GM20000 (cell line): ENCODE data around the gene RFC3.

Experiments used
- DNase-seq: peaks from one replicate; pipeline ENCODE4 v3.0.0; 2012; ENCODE audit warnings: low spot score
- TF ChIP-seq, protein P1 (sequence below): IDR thresholded peaks from 2 replicates; pipeline ENCODE4 v1.5.1; 2012; ENCODE audit warnings: mild to moderate bottlenecking, control low read depth; ENCODE audit errors: extremely low read depth, missing control alignments

Gene RFC3

DNA sequence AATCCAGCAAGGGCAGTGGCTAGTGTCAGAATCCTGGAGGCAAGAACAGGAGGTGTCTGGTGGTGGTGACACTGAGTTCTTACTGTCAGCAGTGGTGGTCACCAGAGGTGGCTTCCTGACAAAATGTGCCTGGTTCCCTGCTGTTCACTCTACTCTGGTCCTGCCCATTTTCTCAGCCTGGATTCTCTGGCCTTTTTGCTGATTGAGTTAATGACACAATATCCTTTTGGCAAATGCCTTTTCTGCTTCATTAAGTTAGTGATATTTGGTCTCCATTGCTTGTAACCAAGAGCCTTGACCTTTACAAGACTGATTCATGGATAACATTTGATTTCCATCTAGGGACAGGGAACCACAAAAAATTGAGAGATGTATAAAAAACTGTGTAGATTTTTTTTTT lies 51.1 kb downstream of the RFC3 start:
- no peak for DNase-seq
- TF ChIP-seq, protein P1, sequence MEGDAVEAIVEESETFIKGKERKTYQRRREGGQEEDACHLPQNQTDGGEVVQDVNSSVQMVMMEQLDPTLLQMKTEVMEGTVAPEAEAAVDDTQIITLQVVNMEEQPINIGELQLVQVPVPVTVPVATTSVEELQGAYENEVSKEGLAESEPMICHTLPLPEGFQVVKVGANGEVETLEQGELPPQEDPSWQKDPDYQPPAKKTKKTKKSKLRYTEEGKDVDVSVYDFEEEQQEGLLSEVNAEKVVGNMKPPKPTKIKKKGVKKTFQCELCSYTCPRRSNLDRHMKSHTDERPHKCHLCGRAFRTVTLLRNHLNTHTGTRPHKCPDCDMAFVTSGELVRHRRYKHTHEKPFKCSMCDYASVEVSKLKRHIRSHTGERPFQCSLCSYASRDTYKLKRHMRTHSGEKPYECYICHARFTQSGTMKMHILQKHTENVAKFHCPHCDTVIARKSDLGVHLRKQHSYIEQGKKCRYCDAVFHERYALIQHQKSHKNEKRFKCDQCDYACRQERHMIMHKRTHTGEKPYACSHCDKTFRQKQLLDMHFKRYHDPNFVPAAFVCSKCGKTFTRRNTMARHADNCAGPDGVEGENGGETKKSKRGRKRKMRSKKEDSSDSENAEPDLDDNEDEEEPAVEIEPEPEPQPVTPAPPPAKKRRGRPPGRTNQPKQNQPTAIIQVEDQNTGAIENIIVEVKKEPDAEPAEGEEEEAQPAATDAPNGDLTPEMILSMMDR, result no peak

DNA sequence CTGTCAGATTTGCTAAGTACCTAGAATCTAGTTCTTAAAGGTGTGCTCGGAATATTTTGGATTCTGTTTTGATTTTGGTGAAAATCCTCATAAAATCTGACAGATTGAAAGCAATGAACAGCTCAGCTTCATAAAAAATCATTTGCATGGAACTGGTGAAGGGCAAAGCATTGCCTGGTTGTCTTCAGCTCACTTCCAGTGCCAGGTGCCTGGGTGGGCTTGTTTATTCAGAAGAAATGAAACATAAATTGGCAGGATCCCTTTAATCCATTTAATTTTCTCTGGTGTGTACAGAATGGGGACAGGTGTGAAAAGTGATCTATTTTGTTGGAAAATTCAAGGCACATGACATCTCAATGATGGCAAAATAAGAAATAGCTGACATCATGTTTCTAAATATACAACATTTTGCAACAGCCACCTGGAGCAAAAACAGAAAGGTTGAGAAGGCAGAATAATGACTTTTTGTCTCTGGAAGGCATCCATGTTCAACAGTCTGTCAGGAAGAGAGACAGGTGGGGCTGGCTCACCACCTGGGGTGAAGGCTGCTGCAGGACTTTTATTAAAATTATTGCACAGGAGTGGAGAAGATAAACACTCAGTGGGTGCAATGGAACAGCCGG lies 52.2 kb downstream of the RFC3 start:
- DNase-seq, result no peak

DNA sequence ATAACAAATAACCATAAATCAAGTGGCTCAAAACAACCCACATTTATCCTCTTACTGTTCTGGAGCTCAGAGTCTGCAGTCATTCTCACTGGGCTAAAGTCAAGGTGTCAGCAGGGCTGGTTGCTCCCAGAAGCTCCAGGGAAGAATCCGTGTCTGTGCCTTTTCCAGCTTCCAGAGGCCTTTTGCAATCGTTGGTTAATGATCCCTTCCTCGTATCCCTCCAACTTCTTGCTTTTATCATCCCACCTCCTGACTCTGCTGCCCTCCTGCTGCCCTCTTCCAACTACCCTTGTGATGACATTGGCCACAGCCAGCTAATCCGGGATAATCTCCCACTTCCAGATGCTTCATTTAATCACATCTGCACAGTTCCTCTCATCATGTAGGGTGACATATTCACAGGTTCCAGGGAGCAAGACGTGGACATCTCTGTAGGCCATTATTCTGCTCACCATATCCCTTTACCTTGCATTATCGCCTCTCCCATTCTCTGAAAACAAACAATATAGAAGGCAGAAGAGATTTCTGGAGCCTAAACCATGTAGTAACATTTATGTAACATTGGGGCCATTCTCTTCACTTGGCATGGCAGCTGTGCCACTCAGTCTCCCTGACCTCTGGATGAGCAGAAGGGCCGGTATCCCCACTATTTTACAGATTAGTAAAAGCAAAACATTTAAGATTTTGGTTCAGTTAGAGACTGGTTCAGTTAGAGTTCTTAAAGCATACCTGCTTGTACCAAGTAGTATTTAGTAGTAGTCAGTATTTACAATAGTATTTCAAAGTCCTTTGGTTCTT lies 53.5 kb downstream of the RFC3 start:
- no peak for DNase-seq
- TF ChIP-seq, protein P1, result no peak

More for the DNA sequence above, 52.2 kb downstream of the RFC3 start:
- TF ChIP-seq, protein P1, result no peak

DNA sequence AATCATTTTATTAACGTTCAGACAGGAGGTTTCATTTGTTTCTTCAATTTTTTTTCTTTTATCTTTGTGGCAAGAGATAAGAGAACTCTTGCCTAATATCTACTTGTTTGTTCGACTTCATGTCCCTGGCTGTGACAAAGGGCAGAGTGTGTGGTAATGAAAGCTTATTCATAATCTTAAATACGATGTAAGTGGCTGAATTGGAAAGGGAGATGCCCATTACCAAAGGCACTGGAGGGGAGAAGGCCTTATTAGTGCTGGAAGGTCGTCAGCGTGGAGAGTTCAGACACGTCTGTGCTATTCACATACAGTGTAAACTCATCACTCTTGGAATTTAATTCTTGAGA lies 54.0 kb downstream of the RFC3 start:
- DNase-seq, result no peak
- TF ChIP-seq, protein P1, result no peak

DNA sequence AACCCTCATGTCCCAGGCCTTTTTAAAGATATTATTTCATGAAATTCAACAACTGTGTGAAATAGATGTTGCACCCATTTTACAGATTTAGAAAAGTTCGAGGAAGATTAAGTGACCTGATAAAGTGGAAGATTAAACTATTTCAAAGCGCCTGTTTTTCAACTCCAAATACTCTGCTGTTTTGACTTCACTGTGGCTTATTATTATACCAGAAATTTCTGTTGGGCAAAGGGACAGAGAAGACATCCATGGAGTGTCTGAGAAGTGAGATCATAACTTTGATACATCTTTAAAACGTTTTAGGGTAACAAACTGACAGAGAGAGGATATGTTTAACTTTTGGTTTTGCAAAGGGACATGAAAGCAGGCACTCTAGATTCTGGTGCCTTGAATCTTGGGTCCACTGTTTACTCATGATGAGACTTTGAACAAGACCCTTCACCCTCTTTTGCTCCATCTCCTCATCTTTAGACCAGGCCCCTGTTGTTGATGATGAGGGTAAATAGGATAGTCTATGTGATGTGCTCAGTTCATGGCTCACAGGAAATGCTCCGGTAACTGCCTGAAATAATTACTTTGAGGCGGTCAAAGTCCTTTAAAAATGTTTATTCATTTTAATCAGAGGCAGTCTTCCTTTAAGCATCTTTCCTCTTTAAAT lies 55.4 kb downstream of the RFC3 start:
- DNase-seq, result no peak
- TF ChIP-seq, protein P1, result no peak

DNA sequence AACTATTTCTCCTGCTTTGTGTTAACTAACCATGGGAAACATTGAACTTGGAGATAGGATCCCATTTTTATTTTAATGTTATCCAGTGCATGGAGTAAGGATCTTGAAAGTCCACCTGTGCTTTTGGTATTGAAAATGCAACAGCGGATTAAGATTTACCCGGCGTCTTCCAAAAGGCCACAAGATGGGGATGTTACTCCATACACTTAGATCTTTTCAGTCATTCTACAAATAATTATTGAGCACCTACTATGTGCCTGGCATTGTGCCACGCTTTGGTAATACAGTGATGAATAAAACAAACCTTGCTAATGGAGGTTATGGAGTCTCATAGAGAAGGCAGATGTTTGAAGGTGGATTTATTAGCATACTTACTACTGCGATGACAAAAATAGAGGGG lies 56.9 kb downstream of the RFC3 start:
- DNase-seq, result no peak

More for the DNA sequence above, 56.9 kb downstream of the RFC3 start:
- TF ChIP-seq, protein P1, result no peak
